ENCODE results near the gene ANKRD65. TPM values are rescaled to one million over a fixed set of nuclear protein-coding genes. Genes with fewer than 3 reads are reported as not detected.
A peak's percentile ranks its signal among the peaks of the same experiment; 100 is the strongest.
"Not testable (repeated sequence)": the region's sequence is repeated elsewhere in the genome, so short reads cannot be mapped to it uniquely, and the experiment has no call there.

ANKRD65 gene
- total RNA-seq, 1 donor from 2014 or later = not detected

GRCh38 chr1:1419363-1419812 lies 1.7 kb downstream of the ANKRD65 start:
- H3K4me1 Mint-ChIP-seq (ENCODE audit: low read depth) = no peaks in the 10 kb centered on the region
- H3K27ac Mint-ChIP-seq (ENCODE audit: unreplicated experiment) = no peak overlapping the region
- TF ChIP-seq CTCF (IDR thresholded peaks at IDR 0.05) = no peak
- no peak overlapping the region for H3K4me3 Mint-ChIP-seq (ENCODE audit: unreplicated experiment)
- no peaks in the 10 kb centered on the region for H3K27me3 Mint-ChIP-seq (ENCODE audit: low read depth)
- peak; percentile 93 for DNase-seq (ENCODE audit: low spot score)
- H3K36me3 Mint-ChIP-seq (ENCODE audit: low read depth) = no peaks in the 10 kb centered on the region
- H3K9me3 Mint-ChIP-seq (ENCODE audit: low read depth) = no peaks in the 10 kb centered on the region

GRCh38 chr1:1418464-1419362 lies 2.4 kb downstream of the ANKRD65 start:
- H3K4me3 Mint-ChIP-seq (ENCODE audit: unreplicated experiment) = no peak overlapping the region
- H3K27me3 Mint-ChIP-seq (ENCODE audit: low read depth) = no peaks in the 10 kb centered on the region
- H3K36me3 Mint-ChIP-seq (ENCODE audit: low read depth) = no peaks in the 10 kb centered on the region
- H3K9me3 Mint-ChIP-seq (ENCODE audit: low read depth) = no peaks in the 10 kb centered on the region
- no peak overlapping the region for H3K27ac Mint-ChIP-seq (ENCODE audit: unreplicated experiment)
- no peak for TF ChIP-seq CTCF (IDR thresholded peaks at IDR 0.05)
- DNase-seq (ENCODE audit: low spot score) = no peak
- H3K4me1 Mint-ChIP-seq (ENCODE audit: low read depth) = no peaks in the 10 kb centered on the region

- not testable (repeated sequence) for H3K36me3 Mint-ChIP-seq (ENCODE audit: low read depth); DNase-seq (ENCODE audit: low spot score); H3K27me3 Mint-ChIP-seq (ENCODE audit: low read depth)
Measured at GRCh38 chr1:1417825-1418463, 3.1 kb downstream of the ANKRD65 start.

GRCh38 chr1:1417396-1417795 lies 3.7 kb downstream of the ANKRD65 start:
- not testable (repeated sequence) for H3K36me3 Mint-ChIP-seq (ENCODE audit: low read depth); DNase-seq (ENCODE audit: low spot score); H3K4me1 Mint-ChIP-seq (ENCODE audit: low read depth); H3K27me3 Mint-ChIP-seq (ENCODE audit: low read depth); H3K9me3 Mint-ChIP-seq (ENCODE audit: low read depth); H3K4me3 Mint-ChIP-seq (ENCODE audit: unreplicated experiment); H3K27ac Mint-ChIP-seq (ENCODE audit: unreplicated experiment)

More at GRCh38 chr1:1417825-1418463, 3.1 kb downstream of the ANKRD65 start:
- H3K27ac Mint-ChIP-seq (ENCODE audit: unreplicated experiment); H3K4me1 Mint-ChIP-seq (ENCODE audit: low read depth); H3K9me3 Mint-ChIP-seq (ENCODE audit: low read depth); H3K4me3 Mint-ChIP-seq (ENCODE audit: unreplicated experiment): not testable (repeated sequence)

- no peaks in the 10 kb centered on the region for H3K27me3 Mint-ChIP-seq (ENCODE audit: low read depth)
- H3K9me3 Mint-ChIP-seq (ENCODE audit: low read depth) = peaks cover 11% of the 10 kb centered on the region
- H3K36me3 Mint-ChIP-seq (ENCODE audit: low read depth) = no peaks in the 10 kb centered on the region
- H3K4me3 Mint-ChIP-seq (ENCODE audit: unreplicated experiment) = no peak overlapping the region
- DNase-seq (ENCODE audit: low spot score) = no peak
- no peak for TF ChIP-seq CTCF (IDR thresholded peaks at IDR 0.05)
- no peak overlapping the region for H3K27ac Mint-ChIP-seq (ENCODE audit: unreplicated experiment)
- no peaks in the 10 kb centered on the region for H3K4me1 Mint-ChIP-seq (ENCODE audit: low read depth)
Measured at GRCh38 chr1:1415751-1416150, 5.3 kb downstream of the ANKRD65 start.

GRCh38 chr1:1412311-1412902 lies 8.7 kb downstream of the ANKRD65 start:
- not testable (repeated sequence) for DNase-seq (ENCODE audit: low spot score); H3K27me3 Mint-ChIP-seq (ENCODE audit: low read depth); H3K36me3 Mint-ChIP-seq (ENCODE audit: low read depth); H3K4me3 Mint-ChIP-seq (ENCODE audit: unreplicated experiment); H3K27ac Mint-ChIP-seq (ENCODE audit: unreplicated experiment)
- Mint-ChIP-seq H3K4me1 (ENCODE audit: low read depth) (peaks cover 15% of the 10 kb centered on the region), H3K9me3 (ENCODE audit: low read depth) (peaks cover 11% of the 10 kb centered on the region)
